ENCODE data around the gene ERO1B.

ERO1B gene

GRCh38 chr1:236211815-236212214, 69.9 kb downstream of the ERO1B start:
- H4K20me1 ChIP-seq (ENCODE audit: insufficient read depth, low read length, poor library complexity, severe bottlenecking): no peaks in the 10 kb centered on the region
- H3K36me3 ChIP-seq (ENCODE audit: insufficient read depth, low read length): no peaks in the 10 kb centered on the region
- no peak for TF ChIP-seq CTCF (conservative IDR thresholded peaks at IDR 0.05; ENCODE audit: low read length)
- TF ChIP-seq EZH2phosphoT487 (IDR thresholded peaks at IDR 0.05; ENCODE audit: borderline replicate concordance): no peak
- no peak overlapping the region for H3K4me3 ChIP-seq (ENCODE audit: low read length, poor library complexity, severe bottlenecking)
- H3K4me2 ChIP-seq (ENCODE audit: low read depth, low read length, poor library complexity, severe bottlenecking): no peak overlapping the region
- H2AFZ ChIP-seq (ENCODE audit: low read length): no peak overlapping the region
- H3K27me3 ChIP-seq (ENCODE audit: insufficient read depth, low read length, poor library complexity, severe bottlenecking): no peaks in the 10 kb centered on the region
- H3K9me2 ChIP-seq (replicated peaks; ENCODE audit: low read depth, low read length): no peaks in the 10 kb centered on the region
- no peaks in the 10 kb centered on the region for H3K4me1 ChIP-seq (ENCODE audit: insufficient read depth, low read length, poor library complexity, severe bottlenecking)
- H3K79me2 ChIP-seq (ENCODE audit: insufficient read depth, low read length): no peaks in the 10 kb centered on the region
- H3K9me3 ChIP-seq (ENCODE audit: insufficient read depth, low read depth, low read length): no peaks in the 10 kb centered on the region
- no peak overlapping the region for H3K9ac ChIP-seq (ENCODE audit: low read depth, low read length, poor library complexity, severe bottlenecking)
- H3F3A ChIP-seq (ENCODE audit: low read depth): no peaks in the 10 kb centered on the region

GRCh38 chr1:236209713-236210112, 72.0 kb downstream of the ERO1B start:
- Histone ChIP-seq H3K4me3 (ENCODE audit: low read length, poor library complexity, severe bottlenecking) (no peak overlapping the region), H3K9me2 (replicated peaks; ENCODE audit: low read depth, low read length) (no peaks in the 10 kb centered on the region), H3K9ac (ENCODE audit: low read depth, low read length, poor library complexity, severe bottlenecking) (no peak overlapping the region), H2AFZ (ENCODE audit: low read length) (no peak overlapping the region), H3K4me1 (ENCODE audit: insufficient read depth, low read length, poor library complexity, severe bottlenecking) (no peaks in the 10 kb centered on the region), H3K9me3 (ENCODE audit: insufficient read depth, low read depth, low read length) (no peaks in the 10 kb centered on the region), H3K4me2 (ENCODE audit: low read depth, low read length, poor library complexity, severe bottlenecking) (no peak overlapping the region), H3K27me3 (ENCODE audit: insufficient read depth, low read length, poor library complexity, severe bottlenecking) (no peaks in the 10 kb centered on the region), H3K36me3 (ENCODE audit: insufficient read depth, low read length) (no peaks in the 10 kb centered on the region), H4K20me1 (ENCODE audit: insufficient read depth, low read length, poor library complexity, severe bottlenecking) (no peaks in the 10 kb centered on the region), H3K79me2 (ENCODE audit: insufficient read depth, low read length) (no peaks in the 10 kb centered on the region), H3F3A (ENCODE audit: low read depth) (no peaks in the 10 kb centered on the region)
- TF ChIP-seq CTCF (conservative IDR thresholded peaks at IDR 0.05; ENCODE audit: low read length) (no peak), EZH2phosphoT487 (IDR thresholded peaks at IDR 0.05; ENCODE audit: borderline replicate concordance) (no peak)

- TF ChIP-seq EZH2phosphoT487 (IDR thresholded peaks at IDR 0.05; ENCODE audit: borderline replicate concordance) (no peak), CTCF (conservative IDR thresholded peaks at IDR 0.05; ENCODE audit: low read length) (no peak)
- no peaks in the 10 kb centered on the region for H3F3A ChIP-seq (ENCODE audit: low read depth)
- H3K9ac ChIP-seq (ENCODE audit: low read depth, low read length, poor library complexity, severe bottlenecking): no peak overlapping the region
- no peaks in the 10 kb centered on the region for H3K4me1 ChIP-seq (ENCODE audit: insufficient read depth, low read length, poor library complexity, severe bottlenecking)
- no peaks in the 10 kb centered on the region for H3K27me3 ChIP-seq (ENCODE audit: insufficient read depth, low read length, poor library complexity, severe bottlenecking)
- H3K4me3 ChIP-seq (ENCODE audit: low read length, poor library complexity, severe bottlenecking): no peak overlapping the region
- no peaks in the 10 kb centered on the region for H3K9me3 ChIP-seq (ENCODE audit: insufficient read depth, low read depth, low read length)
- no peaks in the 10 kb centered on the region for H4K20me1 ChIP-seq (ENCODE audit: insufficient read depth, low read length, poor library complexity, severe bottlenecking)
- no peak overlapping the region for H3K4me2 ChIP-seq (ENCODE audit: low read depth, low read length, poor library complexity, severe bottlenecking)
- H2AFZ ChIP-seq (ENCODE audit: low read length): no peak overlapping the region
- no peaks in the 10 kb centered on the region for H3K9me2 ChIP-seq (replicated peaks; ENCODE audit: low read depth, low read length)
- H3K79me2 ChIP-seq (ENCODE audit: insufficient read depth, low read length): no peaks in the 10 kb centered on the region
- H3K36me3 ChIP-seq (ENCODE audit: insufficient read depth, low read length): no peaks in the 10 kb centered on the region
Measured at GRCh38 chr1:236209185-236209584, 72.6 kb downstream of the ERO1B start.

Data from Loucy (cell line).